ENCODE results near the gene MTMR3.

DNA sequence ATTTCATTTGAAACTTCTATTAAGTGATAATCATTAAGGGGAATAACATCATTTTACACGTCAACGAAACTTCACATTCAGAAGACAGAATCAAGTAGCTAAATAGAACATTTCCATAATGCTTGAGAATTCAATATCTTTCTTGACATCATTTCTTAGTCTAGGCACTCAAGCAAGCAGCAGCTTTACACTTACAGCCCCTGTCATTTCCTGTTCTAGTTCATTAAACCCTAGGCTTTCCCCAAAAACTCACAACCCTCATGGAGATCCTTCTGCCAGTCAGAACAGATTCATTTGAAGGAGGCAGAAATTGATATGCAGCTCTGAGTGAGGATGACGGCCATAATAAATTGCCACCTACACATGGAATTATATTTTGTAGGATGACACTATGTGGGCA, 192.0 kb downstream of the MTMR3 start:
- TF ChIP-seq EZH2 (IDR thresholded peaks at IDR 0.05; ENCODE audit: insufficient read depth, poor library complexity, severe bottlenecking) = no peak
- no peak for TF ChIP-seq EZH2phosphoT487 (IDR thresholded peaks at IDR 0.05; ENCODE audit: insufficient read depth, low read depth)

All from GM23248 (cell line).